Mucosa of descending colon (tissue), 3 donors: Measurements from ENCODE around the gene MRTFB. TPM values are rescaled to one million over a fixed set of nuclear protein-coding genes. Genes with fewer than 3 reads are reported as not detected.

Source experiments
- ATAC-seq: fragments of 200-7000 bp; cut with Tn5 transposase; one replicate; pipeline ENCODE4 v1.9.1; 2020; ENCODE audit warnings: mild to moderate bottlenecking, moderate library complexity
- DNase-seq, 3 donors: peaks; one replicate each; pipeline ENCODE4 v3.0.0-alpha.2; 2020
- H3K36me3 ChIP-seq: fragments of 200-600 bp; one replicate; pipeline ENCODE4 v1.8.0; 2021; ENCODE audit warnings: low read depth, mild to moderate bottlenecking
- H3K4me1 ChIP-seq: fragments of 200-600 bp; one replicate; pipeline ENCODE4 v1.8.0; 2021; ENCODE audit warnings: low read depth, mild to moderate bottlenecking
- H3K4me3 ChIP-seq: fragments of 200-600 bp; one replicate; pipeline ENCODE4 v1.8.0; 2021; ENCODE audit warnings: mild to moderate bottlenecking
- H3K9me3 ChIP-seq: fragments of 200-600 bp; one replicate; pipeline ENCODE4 v1.8.0; 2021; ENCODE audit warnings: mild to moderate bottlenecking
- CTCF ChIP-seq: fragments of 200-600 bp; IDR thresholded peaks from one replicate; pipeline ENCODE4 v1.8.0; 2022; ENCODE audit warnings: antibody characterized with exemption, mild to moderate bottlenecking
- intact Hi-C, 2 donors: fragments of 100-400 bp; cut with DNase I in 1 of 2; cut with micrococcal nuclease in 1 of 2; formaldehyde crosslinking; loops; one replicate each; pipeline versions ENCODE4 v1.11.0 to v1.11.1; 2022; cut with DNase I, micrococcal nuclease
- total RNA-seq, 3 donors: library from RNA; stranded (reverse); fragmentation: NEBNext Ultra II Directional in 2 of 3; extraction: Animal tissue kit (Norgen Biotek cat#: 25700) in 2 of 3; gene quantifications; one replicate each; pipeline versions ENCODE4 v1.2.1 to v1.2.4, GENCODE V29; 2021 to 2023
- donor health status: DM: no; HTN: no; CAD: no; lungs with moderate emphysema.
- donor health status: DM: no; HTN: no; CAD: no.
- donor health status: DM: no; HTN: yes; CAD: no.

The MRTFB gene
- total RNA-seq, 3 donors from 2014 or later = 40.0 to 49.9 (median 40.0) TPM

- no peaks in the 10 kb centered on the region for H3K36me3 ChIP-seq
- no peak overlapping the region for H3K4me3 ChIP-seq
- no peak for TF ChIP-seq CTCF
- H3K9me3 ChIP-seq = no peaks in the 10 kb centered on the region
- DNase-seq (no peak), ATAC-seq (no peak)
- intact Hi-C loops = no loop called here
- peaks cover 6% of the 10 kb centered on the region for H3K4me1 ChIP-seq
These were observed 209.4 kb downstream of the MRTFB start for GRCh38 chr16:14280541-14280940.

GRCh38 chr16:14283786-14284185 is 212.7 kb downstream of the MRTFB start:
- Histone ChIP-seq H3K36me3 (no peaks in the 10 kb centered on the region), H3K9me3 (peaks cover 4% of the 10 kb centered on the region), H3K4me1 (peaks cover 11% of the 10 kb centered on the region), H3K4me3 (no peak overlapping the region)
- intact Hi-C loops = no loop called here
- ATAC-seq (no peak), DNase-seq (no peak)
- no peak for TF ChIP-seq CTCF

- peaks cover 11% of the 10 kb centered on the region for H3K4me1 ChIP-seq
- no peak for ATAC-seq
- no peak for DNase-seq
- intact Hi-C loops = no loop called here
- no peak for TF ChIP-seq CTCF
- no peaks in the 10 kb centered on the region for H3K36me3 ChIP-seq
- H3K4me3 ChIP-seq = no peak overlapping the region
- peaks cover 10% of the 10 kb centered on the region for H3K9me3 ChIP-seq
These were observed 213.3 kb downstream of the MRTFB start for GRCh38 chr16:14284371-14284770.

GRCh38 chr16:14284930-14285512 is 213.9 kb downstream of the MRTFB start:
- Histone ChIP-seq H3K4me1 (peaks cover 11% of the 10 kb centered on the region), H3K36me3 (no peaks in the 10 kb centered on the region), H3K4me3 (peak overlapping the region; percentile 84), H3K9me3 (peaks cover 17% of the 10 kb centered on the region)
- intact Hi-C loops = no loop called here
- ATAC-seq (peak; percentile 72), DNase-seq (no peak)
- TF ChIP-seq CTCF = no peak

- Histone ChIP-seq H3K36me3 (no peaks in the 10 kb centered on the region), H3K4me3 (peak overlapping the region; percentile 84), H3K9me3 (peaks cover 17% of the 10 kb centered on the region), H3K4me1 (peaks cover 11% of the 10 kb centered on the region)
- ATAC-seq = peak; percentile 94
- TF ChIP-seq CTCF = no peak
- intact Hi-C loops = no loop called here
- DNase-seq = peak; percentile 94 to 98 (median 96)
These were observed 214.6 kb downstream of the MRTFB start for GRCh38 chr16:14285513-14286367.
